GM11168 (cell line): ENCODE results near the gene IL13.

ENCODE experiments used
- in situ Hi-C: fragments of 300-500 bp; cut with MboI; formaldehyde crosslinking; loops from one replicate; pipeline ENCODE4 v1.12.0; 2022; ENCODE audit warnings: low sequenced_read_pairs; ENCODE audit not compliant: unreplicated experiment

IL13 gene

GRCh38 chr5:132655821-132656773 is 1.9 kb upstream of the IL13 start:
- in situ Hi-C loops = no loop called here

- in situ Hi-C loops = no loop called here
These were observed 1.1 kb upstream of the IL13 start for GRCh38 chr5:132656774-132657355.

GRCh38 chr5:132658381-132659302 is 669 bp downstream of the IL13 start:
- in situ Hi-C loops = no loop called here

- in situ Hi-C loops = no loop called here
These were observed 1.9 kb downstream of the IL13 start for GRCh38 chr5:132659598-132660493.

- in situ Hi-C loops = no loop called here
These were observed 3.4 kb downstream of the IL13 start for GRCh38 chr5:132661231-132662003.

- in situ Hi-C loops = no loop called here
These were observed 4.0 kb downstream of the IL13 start for GRCh38 chr5:132662004-132662401.

- in situ Hi-C loops = no loop called here
These were observed 5.2 kb downstream of the IL13 start for GRCh38 chr5:132662925-132663770.

GRCh38 chr5:132663771-132664695 is 6.1 kb downstream of the IL13 start:
- in situ Hi-C loops = no loop called here

- in situ Hi-C loops = no loop called here
These were observed 6.8 kb downstream of the IL13 start for GRCh38 chr5:132664696-132665209.

- in situ Hi-C loops = no loop called here
These were observed 7.7 kb downstream of the IL13 start for GRCh38 chr5:132665574-132666080.

GRCh38 chr5:132666310-132667123 is 8.5 kb downstream of the IL13 start:
- in situ Hi-C loops = no loop called here

- in situ Hi-C loops = no loop called here
These were observed 9.3 kb downstream of the IL13 start for GRCh38 chr5:132667309-132667708.

GRCh38 chr5:132667761-132668705 is 10.1 kb downstream of the IL13 start:
- in situ Hi-C loops = no loop called here

- in situ Hi-C loops = no loop called here
These were observed 10.9 kb downstream of the IL13 start for GRCh38 chr5:132668706-132669454.
